GM23338 (cell line): ENCODE data around the gene PLEKHN1. TPM values are rescaled to one million over a fixed set of nuclear protein-coding genes. Genes with fewer than 3 reads are reported as not detected.

ENCODE experiments used
- ATAC-seq: fragments of 200-7000 bp; cut with Tn5 transposase; 3 replicates; pipeline ENCODE4 v1.9.1; 2020
- DNase-seq: peaks from one replicate; pipeline ENCODE4 v3.0.0-alpha.2; 2015; ENCODE audit warnings: low spot score
- H2AFZ ChIP-seq: fragments of 200-600 bp; sonication (generic); 2 replicates; pipeline ENCODE4 v1.8.0; 2016; ENCODE audit warnings: antibody characterized with exemption, mild to moderate bottlenecking, moderate library complexity
- H3F3A ChIP-seq: fragments of 200-600 bp; sonication (generic); replicated peaks from 2 replicates; pipeline ENCODE4 v1.8.0; 2017; ENCODE audit warnings: antibody characterized with exemption, mixed run types, low read depth
- H3K27ac ChIP-seq: fragments of 200-600 bp; sonication (generic); 2 replicates; pipeline ENCODE4 v1.6.1; 2016; ENCODE audit warnings: low read depth
- H3K27me3 ChIP-seq: fragments of 200-600 bp; sonication (generic); 2 replicates; pipeline ENCODE4 v1.8.0; 2016; ENCODE audit warnings: mild to moderate bottlenecking, mixed run types, moderate library complexity; ENCODE audit not compliant: insufficient read depth
- H3K36me3 ChIP-seq: fragments of 200-600 bp; sonication (generic); 2 replicates; pipeline ENCODE4 v1.8.0; 2016; ENCODE audit warnings: mild to moderate bottlenecking; ENCODE audit not compliant: insufficient read depth
- H3K4me1 ChIP-seq: fragments of 200-600 bp; sonication (generic); 2 replicates; pipeline ENCODE4 v1.8.0; 2016; ENCODE audit warnings: mild to moderate bottlenecking, moderate library complexity; ENCODE audit not compliant: insufficient read depth
- H3K4me2 ChIP-seq: fragments of 200-600 bp; sonication (generic); 2 replicates; pipeline ENCODE4 v1.7.1; 2017; ENCODE audit warnings: mixed run types
- H3K4me3 ChIP-seq: fragments of 200-600 bp; sonication (generic); 2 replicates; pipeline ENCODE4 v1.6.1; 2016; ENCODE audit warnings: mixed run types
- H3K79me2 ChIP-seq: fragments of 200-600 bp; sonication (generic); replicated peaks from 2 replicates; pipeline ENCODE4 v1.8.0; 2017; ENCODE audit warnings: mild to moderate bottlenecking; ENCODE audit not compliant: insufficient read depth
- H3K9me2 ChIP-seq: fragments of 200-600 bp; sonication (generic); 2 replicates; pipeline ENCODE4 v1.8.0; 2017; ENCODE audit not compliant: insufficient read depth
- H4K20me1 ChIP-seq: fragments of 200-600 bp; sonication (generic); replicated peaks from 2 replicates; pipeline ENCODE4 v1.8.0; 2017; ENCODE audit warnings: mild to moderate bottlenecking; ENCODE audit not compliant: insufficient read depth
- H3K27ac Mint-ChIP-seq: 2 replicates; pipeline ENCODE4 v1.8.0; 2020; ENCODE audit warnings: inconsistent platforms, mild to moderate bottlenecking, moderate library complexity, mixed read lengths
- H3K27me3 Mint-ChIP-seq: 3 replicates; pipeline ENCODE4 v1.8.0; 2022; ENCODE audit warnings: low read depth, mild to moderate bottlenecking, moderate library complexity, mixed read lengths, inconsistent platforms; ENCODE audit not compliant: insufficient read depth, poor library complexity
- H3K36me3 Mint-ChIP-seq: 3 replicates; pipeline ENCODE4 v1.8.0; 2021; ENCODE audit warnings: low read depth, mild to moderate bottlenecking, inconsistent platforms, moderate library complexity, mixed read lengths
- H3K4me1 Mint-ChIP-seq: 3 replicates; pipeline ENCODE4 v1.8.0; 2020; ENCODE audit warnings: mild to moderate bottlenecking, inconsistent platforms, mixed read lengths
- H3K4me3 Mint-ChIP-seq: 3 replicates; pipeline ENCODE4 v1.8.0; 2021; ENCODE audit warnings: moderate library complexity, mild to moderate bottlenecking, inconsistent platforms, mixed read lengths
- H3K9me3 Mint-ChIP-seq: 3 replicates; pipeline ENCODE4 v1.8.0; 2020; ENCODE audit warnings: moderate library complexity, mild to moderate bottlenecking, inconsistent platforms, mixed read lengths
- CTCF ChIP-seq, 2 experiments: fragments of 200-600 bp in 1 of 2; sonication (generic) in 1 of 2; conservative IDR thresholded peaks; 2 replicates each; pipeline versions ENCODE4 v1.5.1 to v1.6.1; 2016 to 2017; ENCODE audit warnings: antibody characterized with exemption in 2 of 2, low read depth in 2 of 2, mild to moderate bottlenecking in 2 of 2, moderate library complexity in 1 of 2
- EZH2phosphoT487 ChIP-seq: fragments of 200-600 bp; sonication (generic); IDR thresholded peaks from one replicate; pipeline ENCODE4 v1.8.1; 2018; ENCODE audit warnings: antibody characterized with exemption; ENCODE audit not compliant: unreplicated experiment
- REST ChIP-seq: IDR thresholded peaks from one replicate; pipeline ENCODE4 v1.6.1; 2018; ENCODE audit warnings: antibody characterized with exemption; ENCODE audit not compliant: unreplicated experiment
- ZNF114 ChIP-seq: fragments of 250-450 bp; sonication (Bioruptor Pico); IDR thresholded peaks from 2 replicates; pipeline ENCODE4 v1.5.0; 2020; ENCODE audit warnings: mild to moderate bottlenecking, moderate library complexity
- ZNF331 ChIP-seq: fragments of 250-450 bp; sonication (Bioruptor Pico); IDR thresholded peaks from 2 replicates; pipeline ENCODE4 v1.5.0; 2020; ENCODE audit warnings: low read depth, mild to moderate bottlenecking, moderate library complexity
- polyA plus RNA-seq: library from polyadenylated mRNA; unstranded; fragments of >200 nt; fragmentation: Nextera tagmentation; extraction: Ambion mirVana; gene quantifications from 2 replicates; pipeline ENCODE4 v1.2.1, GENCODE V29; 2016
- total RNA-seq: library from RNA; depleted of rRNA; stranded (reverse); fragments of >200 nt; shearing (Covaris generic); gene quantifications from 2 replicates; pipeline ENCODE4 v1.2.3, GENCODE V29; 2014
- TF ChIP-seq, protein P1 (sequence below): fragments of 250-450 bp; sonication (Bioruptor Pico); IDR thresholded peaks from 2 replicates; pipeline ENCODE4 v1.5.0; 2020; ENCODE audit warnings: mild to moderate bottlenecking, moderate library complexity

The PLEKHN1 gene
- total and polyA plus RNA-seq, 2 experiments from 2014 or later = 1.4 to 3.3 TPM

DNA sequence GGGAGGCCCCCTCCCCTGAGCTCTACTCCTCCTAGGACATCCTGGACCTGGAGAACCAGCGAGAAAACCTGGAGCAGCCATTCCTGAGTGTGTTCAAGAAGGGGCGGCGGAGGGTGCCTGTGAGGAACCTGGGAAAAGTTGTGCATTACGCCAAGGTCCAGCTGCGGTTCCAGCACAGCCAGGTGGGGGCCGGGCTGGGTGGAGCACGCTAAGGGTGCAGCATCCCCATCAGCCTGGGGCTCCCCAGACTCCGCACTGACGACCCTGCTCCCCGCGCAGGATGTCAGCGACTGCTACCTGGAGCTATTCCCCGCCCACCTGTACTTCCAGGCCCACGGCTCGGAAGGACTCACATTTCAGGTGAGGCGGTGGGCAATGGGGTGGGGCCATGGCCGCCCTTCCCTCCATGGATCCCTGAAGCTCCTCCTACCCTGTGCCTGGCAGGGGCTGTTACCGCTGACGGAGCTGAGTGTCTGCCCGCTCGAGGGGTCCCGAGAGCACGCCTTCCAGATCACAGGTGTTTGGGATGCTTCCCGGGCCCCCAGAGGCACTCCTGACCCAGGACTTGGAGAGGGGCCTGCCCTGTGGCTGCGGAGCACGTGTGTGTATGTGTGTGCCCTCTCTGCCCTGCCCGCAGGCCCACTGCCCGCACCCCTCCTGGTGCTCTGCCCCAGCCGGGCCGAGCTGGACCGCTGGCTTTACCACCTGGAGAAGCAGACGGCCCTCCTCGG lies 4.1 kb downstream of the PLEKHN1 start (continued):
- TF ChIP-seq CTCF (conservative IDR thresholded peaks at IDR 0.05; ENCODE audit: low read depth in 2 of 2) = no peak

- peaks cover 40% of the 10 kb centered on the region for H3K27me3 ChIP-seq
- no peaks in the 10 kb centered on the region for H3K79me2 ChIP-seq
- H3K9me3 Mint-ChIP-seq = no peaks in the 10 kb centered on the region
- no peak for DNase-seq
- H3K9me2 ChIP-seq = no peaks in the 10 kb centered on the region
- H2AFZ ChIP-seq = no peak overlapping the region
- H3K4me1 ChIP-seq = no peaks in the 10 kb centered on the region; the same call in 1 of the 2 replicates
- peaks cover 7% of the 10 kb centered on the region for H3F3A ChIP-seq
- TF ChIP-seq, protein P1, sequence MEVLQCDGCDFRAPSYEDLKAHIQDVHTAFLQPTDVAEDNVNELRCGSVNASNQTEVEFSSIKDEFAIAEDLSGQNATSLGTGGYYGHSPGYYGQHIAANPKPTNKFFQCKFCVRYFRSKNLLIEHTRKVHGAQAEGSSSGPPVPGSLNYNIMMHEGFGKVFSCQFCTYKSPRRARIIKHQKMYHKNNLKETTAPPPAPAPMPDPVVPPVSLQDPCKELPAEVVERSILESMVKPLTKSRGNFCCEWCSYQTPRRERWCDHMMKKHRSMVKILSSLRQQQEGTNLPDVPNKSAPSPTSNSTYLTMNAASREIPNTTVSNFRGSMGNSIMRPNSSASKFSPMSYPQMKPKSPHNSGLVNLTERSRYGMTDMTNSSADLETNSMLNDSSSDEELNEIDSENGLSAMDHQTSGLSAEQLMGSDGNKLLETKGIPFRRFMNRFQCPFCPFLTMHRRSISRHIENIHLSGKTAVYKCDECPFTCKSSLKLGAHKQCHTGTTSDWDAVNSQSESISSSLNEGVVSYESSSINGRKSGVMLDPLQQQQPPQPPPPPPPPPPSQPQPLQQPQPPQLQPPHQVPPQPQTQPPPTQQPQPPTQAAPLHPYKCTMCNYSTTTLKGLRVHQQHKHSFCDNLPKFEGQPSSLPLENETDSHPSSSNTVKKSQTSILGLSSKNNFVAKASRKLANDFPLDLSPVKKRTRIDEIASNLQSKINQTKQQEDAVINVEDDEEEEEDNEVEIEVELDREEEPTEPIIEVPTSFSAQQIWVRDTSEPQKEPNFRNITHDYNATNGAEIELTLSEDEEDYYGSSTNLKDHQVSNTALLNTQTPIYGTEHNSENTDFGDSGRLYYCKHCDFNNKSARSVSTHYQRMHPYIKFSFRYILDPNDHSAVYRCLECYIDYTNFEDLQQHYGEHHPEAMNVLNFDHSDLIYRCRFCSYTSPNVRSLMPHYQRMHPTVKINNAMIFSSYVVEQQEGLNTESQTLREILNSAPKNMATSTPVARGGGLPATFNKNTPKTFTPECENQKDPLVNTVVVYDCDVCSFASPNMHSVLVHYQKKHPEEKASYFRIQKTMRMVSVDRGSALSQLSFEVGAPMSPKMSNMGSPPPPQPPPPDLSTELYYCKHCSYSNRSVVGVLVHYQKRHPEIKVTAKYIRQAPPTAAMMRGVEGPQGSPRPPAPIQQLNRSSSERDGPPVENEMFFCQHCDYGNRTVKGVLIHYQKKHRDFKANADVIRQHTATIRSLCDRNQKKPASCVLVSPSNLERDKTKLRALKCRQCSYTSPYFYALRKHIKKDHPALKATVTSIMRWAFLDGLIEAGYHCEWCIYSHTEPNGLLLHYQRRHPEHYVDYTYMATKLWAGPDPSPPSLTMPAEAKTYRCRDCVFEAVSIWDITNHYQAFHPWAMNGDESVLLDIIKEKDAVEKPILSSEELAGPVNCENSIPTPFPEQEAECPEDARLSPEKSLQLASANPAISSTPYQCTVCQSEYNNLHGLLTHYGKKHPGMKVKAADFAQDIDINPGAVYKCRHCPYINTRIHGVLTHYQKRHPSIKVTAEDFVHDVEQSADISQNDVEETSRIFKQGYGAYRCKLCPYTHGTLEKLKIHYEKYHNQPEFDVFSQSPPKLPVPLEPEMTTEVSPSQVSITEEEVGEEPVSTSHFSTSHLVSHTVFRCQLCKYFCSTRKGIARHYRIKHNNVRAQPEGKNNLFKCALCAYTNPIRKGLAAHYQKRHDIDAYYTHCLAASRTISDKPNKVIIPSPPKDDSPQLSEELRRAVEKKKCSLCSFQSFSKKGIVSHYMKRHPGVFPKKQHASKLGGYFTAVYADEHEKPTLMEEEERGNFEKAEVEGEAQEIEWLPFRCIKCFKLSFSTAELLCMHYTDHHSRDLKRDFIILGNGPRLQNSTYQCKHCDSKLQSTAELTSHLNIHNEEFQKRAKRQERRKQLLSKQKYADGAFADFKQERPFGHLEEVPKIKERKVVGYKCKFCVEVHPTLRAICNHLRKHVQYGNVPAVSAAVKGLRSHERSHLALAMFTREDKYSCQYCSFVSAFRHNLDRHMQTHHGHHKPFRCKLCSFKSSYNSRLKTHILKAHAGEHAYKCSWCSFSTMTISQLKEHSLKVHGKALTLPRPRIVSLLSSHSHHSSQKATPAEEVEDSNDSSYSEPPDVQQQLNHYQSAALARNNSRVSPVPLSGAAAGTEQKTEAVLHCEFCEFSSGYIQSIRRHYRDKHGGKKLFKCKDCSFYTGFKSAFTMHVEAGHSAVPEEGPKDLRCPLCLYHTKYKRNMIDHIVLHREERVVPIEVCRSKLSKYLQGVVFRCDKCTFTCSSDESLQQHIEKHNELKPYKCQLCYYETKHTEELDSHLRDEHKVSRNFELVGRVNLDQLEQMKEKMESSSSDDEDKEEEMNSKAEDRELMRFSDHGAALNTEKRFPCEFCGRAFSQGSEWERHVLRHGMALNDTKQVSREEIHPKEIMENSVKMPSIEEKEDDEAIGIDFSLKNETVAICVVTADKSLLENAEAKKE = no peak
- TF ChIP-seq REST = no peak
- TF ChIP-seq ZNF331 (CRISPR knock-in tag) = no peak
- TF ChIP-seq ZNF114 (CRISPR knock-in tag) = no peak
- no peak for TF ChIP-seq CTCF (conservative IDR thresholded peaks at IDR 0.05; ENCODE audit: low read depth in 2 of 2)
- no peak for TF ChIP-seq EZH2phosphoT487
- peaks cover 43% of the 10 kb centered on the region for H3K27me3 Mint-ChIP-seq
- H3K4me3 Mint-ChIP-seq = no peak overlapping the region
- H3K4me1 Mint-ChIP-seq = peaks cover 4% of the 10 kb centered on the region
- H4K20me1 ChIP-seq = 0 out of 2 replicates have a peak, but pooled peaks cover 2% of the 10 kb centered on the region
- H3K36me3 Mint-ChIP-seq = no peaks in the 10 kb centered on the region
- no peak overlapping the region for H3K27ac ChIP-seq
- no peaks in the 10 kb centered on the region for H3K36me3 ChIP-seq
- ATAC-seq = no peak
- H3K4me3 ChIP-seq = no peak overlapping the region; the same call in 1 of the 2 replicates
- H3K4me2 ChIP-seq = peak overlapping the region; percentile 71
- no peak overlapping the region for H3K27ac Mint-ChIP-seq
These were observed 4.9 kb downstream of the PLEKHN1 start for GRCh38 chr1:970973-971730.
